Measurements from ENCODE around the gene EHBP1L1.

DNA sequence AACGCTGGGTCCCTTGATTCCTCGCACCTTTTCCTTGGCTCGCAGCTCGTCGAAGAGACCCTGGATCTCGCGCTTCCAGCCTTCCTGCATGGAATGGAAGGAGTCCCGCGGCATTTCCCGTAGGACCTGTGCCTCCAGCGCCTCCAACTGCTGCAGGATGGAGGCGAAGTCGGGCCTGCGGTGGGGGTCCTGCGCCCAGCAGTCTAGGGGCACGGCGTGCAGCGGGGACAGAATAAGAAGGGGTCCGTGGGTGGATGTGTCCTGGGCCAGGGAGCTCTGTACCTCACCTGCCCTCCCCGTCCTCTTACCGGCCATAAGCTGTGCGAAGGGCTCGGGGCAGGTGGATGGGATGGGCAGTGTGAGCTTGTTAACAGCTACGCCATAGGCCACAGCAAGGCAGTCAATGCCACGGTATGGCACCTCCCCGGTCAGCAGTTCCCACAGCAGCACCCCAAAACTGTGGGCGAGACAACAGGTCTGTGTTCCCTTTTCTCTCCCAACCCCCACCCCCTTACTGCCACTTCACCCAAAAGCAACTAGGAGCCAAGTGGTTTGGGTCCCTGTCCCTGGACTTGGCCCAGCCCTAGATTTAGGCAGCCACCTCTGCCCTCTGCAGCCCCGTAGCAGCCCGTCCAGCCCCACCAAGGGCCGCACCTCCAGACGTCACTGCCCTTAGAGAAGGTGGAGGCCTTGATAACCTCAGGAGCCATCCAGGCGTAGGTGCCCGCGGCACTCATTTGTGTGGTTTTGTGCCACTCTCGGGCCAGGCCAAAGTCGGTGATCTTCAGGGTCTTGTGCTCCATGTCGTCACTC is 32.0 kb downstream of the EHBP1L1 start:
- TF ChIP-seq POLR2A (IDR thresholded peaks at IDR 0.05; ENCODE audit: low read depth, low read length): no peak
- TF ChIP-seq POU2F2 (IDR thresholded peaks at IDR 0.05; ENCODE audit: low read depth, low read length): no peak
- no peak for TF ChIP-seq POLR2AphosphoS5 (IDR thresholded peaks at IDR 0.05; ENCODE audit: low read depth, low read length)
- no peak for TF ChIP-seq TAF1 (IDR thresholded peaks at IDR 0.05; ENCODE audit: low read depth, low read length)
- no peak for TF ChIP-seq SPI1 (IDR thresholded peaks at IDR 0.05; ENCODE audit: low read depth, low read length)

All from GM12891 (cell line).